Measurements from ENCODE around the gene SMIM44.
A peak's percentile ranks its signal among the peaks of the same experiment; 100 is the strongest.

The SMIM44 gene

DNA sequence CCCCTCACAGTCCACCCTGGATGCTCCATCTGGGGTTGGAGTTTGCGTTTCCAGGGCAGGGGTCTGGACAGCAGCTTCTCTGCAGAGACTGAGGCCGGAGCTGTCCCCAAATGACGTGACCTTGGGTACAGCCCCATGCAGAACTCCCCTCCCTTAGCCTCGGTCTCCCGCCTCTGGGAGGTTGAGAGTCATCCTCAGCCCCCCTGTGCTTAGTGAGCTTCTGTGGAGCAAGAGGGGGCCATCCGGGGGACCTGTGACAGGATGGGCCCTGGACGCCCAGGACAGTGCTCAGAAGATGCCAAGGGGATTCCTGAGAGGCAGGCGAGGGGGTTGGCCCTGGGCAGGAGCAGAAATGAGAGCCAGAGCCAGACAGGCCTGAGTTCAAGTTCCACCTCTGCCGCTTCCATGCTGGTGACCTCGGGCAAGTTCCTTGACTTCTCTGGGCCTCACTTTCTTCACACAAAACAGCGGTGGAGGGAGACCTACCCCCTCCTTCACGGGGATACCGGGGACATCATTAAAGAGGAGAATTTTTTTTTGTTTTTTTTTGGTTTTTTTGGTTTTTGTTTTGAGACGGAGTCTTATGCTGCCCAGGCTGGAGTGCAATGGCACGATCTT is 23.2 kb downstream of the SMIM44 start:
- no peaks in the 10 kb centered on the region for H3K36me3 Mint-ChIP-seq (ENCODE audit: low read depth)
- no peak overlapping the region for H3K4me3 Mint-ChIP-seq
- peaks cover 48% of the 10 kb centered on the region for H3K27me3 Mint-ChIP-seq (ENCODE audit: low read depth, poor library complexity)
- TF ChIP-seq, protein P1, sequence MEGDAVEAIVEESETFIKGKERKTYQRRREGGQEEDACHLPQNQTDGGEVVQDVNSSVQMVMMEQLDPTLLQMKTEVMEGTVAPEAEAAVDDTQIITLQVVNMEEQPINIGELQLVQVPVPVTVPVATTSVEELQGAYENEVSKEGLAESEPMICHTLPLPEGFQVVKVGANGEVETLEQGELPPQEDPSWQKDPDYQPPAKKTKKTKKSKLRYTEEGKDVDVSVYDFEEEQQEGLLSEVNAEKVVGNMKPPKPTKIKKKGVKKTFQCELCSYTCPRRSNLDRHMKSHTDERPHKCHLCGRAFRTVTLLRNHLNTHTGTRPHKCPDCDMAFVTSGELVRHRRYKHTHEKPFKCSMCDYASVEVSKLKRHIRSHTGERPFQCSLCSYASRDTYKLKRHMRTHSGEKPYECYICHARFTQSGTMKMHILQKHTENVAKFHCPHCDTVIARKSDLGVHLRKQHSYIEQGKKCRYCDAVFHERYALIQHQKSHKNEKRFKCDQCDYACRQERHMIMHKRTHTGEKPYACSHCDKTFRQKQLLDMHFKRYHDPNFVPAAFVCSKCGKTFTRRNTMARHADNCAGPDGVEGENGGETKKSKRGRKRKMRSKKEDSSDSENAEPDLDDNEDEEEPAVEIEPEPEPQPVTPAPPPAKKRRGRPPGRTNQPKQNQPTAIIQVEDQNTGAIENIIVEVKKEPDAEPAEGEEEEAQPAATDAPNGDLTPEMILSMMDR (IDR thresholded peaks at IDR 0.05), result no peak
- no peaks in the 10 kb centered on the region for H3K9me3 Mint-ChIP-seq
- no peak overlapping the region for H3K27ac Mint-ChIP-seq
- no peak for DNase-seq
- peaks cover 34% of the 10 kb centered on the region for H3K4me1 Mint-ChIP-seq

DNA sequence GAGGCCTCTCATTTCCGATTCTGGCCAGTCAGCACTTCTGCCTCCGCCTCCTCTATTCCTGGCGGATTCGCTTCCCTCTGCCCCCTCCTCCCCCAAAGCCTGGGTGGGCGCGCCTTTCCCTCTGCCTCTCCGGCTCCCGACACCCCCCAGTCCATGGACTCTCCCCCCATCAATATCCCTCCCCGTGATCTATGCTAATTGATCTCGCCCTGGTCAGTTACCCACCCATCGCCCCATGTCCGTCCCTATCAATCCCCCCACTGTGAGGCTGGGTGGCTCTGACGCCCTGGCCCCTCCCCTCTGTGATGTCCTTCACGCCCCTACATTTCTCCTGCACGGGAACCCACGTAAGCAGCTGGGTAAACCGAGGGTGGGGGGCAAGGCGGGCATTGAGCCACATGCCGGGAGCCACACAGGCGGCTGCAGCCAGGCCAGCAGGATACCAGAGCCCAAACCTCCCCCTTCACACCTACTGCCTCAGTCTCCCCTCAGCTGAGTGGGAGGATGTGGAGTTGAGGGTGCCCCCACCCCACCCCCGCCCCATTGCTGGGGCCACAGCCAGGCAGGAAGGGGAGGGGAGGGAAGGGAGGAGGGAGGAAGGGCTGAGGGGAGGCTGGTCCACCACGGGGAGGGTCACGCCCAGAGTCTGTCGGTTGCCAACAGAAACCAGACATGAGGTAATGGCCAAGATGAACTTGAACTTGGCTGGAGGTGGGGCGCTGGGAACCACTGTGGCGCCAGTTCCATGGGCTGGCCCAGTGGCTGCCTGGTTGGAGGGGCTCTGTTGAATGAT is 24.0 kb downstream of the SMIM44 start:
- DNase-seq, result peak; percentile 50
- peaks cover 40% of the 10 kb centered on the region for H3K27me3 Mint-ChIP-seq (ENCODE audit: low read depth, poor library complexity)

DNA sequence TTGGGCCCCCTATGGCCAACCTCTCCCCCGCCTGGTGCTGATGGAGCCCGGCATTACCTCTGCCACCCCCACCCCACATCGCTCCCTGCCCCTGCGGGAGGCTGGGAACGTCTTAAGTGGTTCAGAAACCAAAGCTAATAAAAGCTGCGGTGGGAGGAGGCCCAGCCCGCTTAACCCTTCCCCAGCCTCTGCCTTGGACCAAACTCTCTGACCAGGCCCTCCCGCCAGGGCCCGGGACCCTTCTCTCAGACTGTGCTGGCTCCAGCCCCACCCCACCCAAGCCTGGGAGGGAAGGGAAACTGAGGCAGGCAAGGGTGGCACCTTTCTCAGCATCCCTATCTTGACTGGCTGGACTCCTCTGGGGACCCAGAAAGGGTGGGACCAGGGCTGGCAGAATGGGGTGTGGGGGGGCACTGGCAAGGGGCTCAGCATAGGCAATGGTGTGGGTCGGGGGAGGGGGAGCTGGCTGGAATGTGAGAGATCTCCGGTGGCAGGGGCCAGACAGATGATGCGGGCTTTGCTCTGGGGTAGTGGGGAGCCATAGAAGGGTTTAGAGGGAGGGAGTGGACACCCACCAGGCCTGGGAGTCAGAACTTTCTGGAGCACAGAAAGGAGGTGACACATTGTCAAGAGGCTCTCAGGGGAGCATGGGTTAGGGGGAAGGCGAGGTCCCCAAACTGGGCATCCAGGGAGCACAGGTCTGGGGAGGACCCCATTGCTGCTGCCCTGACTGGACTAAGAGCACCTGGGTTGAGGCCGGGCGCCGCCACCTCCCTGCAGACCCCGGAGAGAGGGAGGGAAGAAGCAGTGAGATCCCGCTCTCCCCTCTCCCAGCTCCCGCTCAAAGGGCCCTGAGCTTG is 24.8 kb downstream of the SMIM44 start:
- H3K36me3 Mint-ChIP-seq (ENCODE audit: low read depth), result no peaks in the 10 kb centered on the region
- H3K27me3 Mint-ChIP-seq (ENCODE audit: low read depth, poor library complexity), result peaks cover 35% of the 10 kb centered on the region
- TF ChIP-seq, protein P1 (IDR thresholded peaks at IDR 0.05), result no peak
- H3K4me3 Mint-ChIP-seq, result peak overlapping the region; percentile 54
- peaks cover 30% of the 10 kb centered on the region for H3K4me1 Mint-ChIP-seq
- no peaks in the 10 kb centered on the region for H3K9me3 Mint-ChIP-seq
- no peak for DNase-seq
- H3K27ac Mint-ChIP-seq, result no peak overlapping the region

More for the DNA sequence above, 24.0 kb downstream of the SMIM44 start:
- TF ChIP-seq, protein P1 (IDR thresholded peaks at IDR 0.05), result no peak
- Mint-ChIP-seq H3K27ac (no peak overlapping the region), H3K36me3 (ENCODE audit: low read depth) (no peaks in the 10 kb centered on the region), H3K9me3 (no peaks in the 10 kb centered on the region), H3K4me3 (peak overlapping the region; percentile 54), H3K4me1 (peaks cover 30% of the 10 kb centered on the region)

DNA sequence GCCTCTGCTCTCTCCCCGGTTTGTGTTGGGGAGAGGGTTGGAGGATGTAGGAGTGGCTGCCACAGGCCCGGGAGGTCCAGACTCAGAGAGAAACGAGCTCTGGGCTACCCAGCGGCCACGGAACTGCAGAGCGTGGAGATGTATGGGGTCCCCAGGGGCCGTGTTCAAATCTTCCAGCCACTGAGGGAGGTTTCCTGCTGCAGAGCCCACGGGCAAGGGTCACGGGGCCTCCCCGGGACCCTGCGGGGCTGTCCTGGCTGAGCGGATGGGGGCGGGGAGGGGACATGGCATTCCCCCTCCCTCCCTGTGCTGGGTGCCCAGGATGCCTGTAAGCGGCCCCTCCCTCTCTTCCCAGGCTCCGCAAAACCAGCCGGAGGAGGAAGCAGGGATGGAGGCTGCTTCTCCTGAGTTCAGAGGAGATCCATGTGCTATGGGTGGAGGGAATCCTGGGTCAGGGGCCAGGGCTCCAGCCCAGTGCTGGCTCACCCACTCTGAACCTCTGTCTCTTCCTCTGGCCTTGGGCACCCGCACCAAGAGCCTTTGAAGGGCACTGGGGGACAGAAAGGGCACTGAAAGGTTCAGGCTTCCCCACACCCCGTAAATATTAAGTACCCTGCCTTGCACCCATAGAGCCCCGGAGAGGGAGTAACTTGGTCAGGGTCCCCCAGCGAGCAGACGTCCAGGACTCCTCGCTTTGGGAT is 25.6 kb downstream of the SMIM44 start:
- Mint-ChIP-seq H3K4me3 (no peak overlapping the region), H3K9me3 (no peaks in the 10 kb centered on the region), H3K36me3 (ENCODE audit: low read depth) (peaks cover 4% of the 10 kb centered on the region), H3K4me1 (peaks cover 26% of the 10 kb centered on the region), H3K27me3 (ENCODE audit: low read depth, poor library complexity) (peaks cover 29% of the 10 kb centered on the region), H3K27ac (no peak overlapping the region)
- DNase-seq, result no peak
- TF ChIP-seq, protein P1 (IDR thresholded peaks at IDR 0.05), result no peak

DNA sequence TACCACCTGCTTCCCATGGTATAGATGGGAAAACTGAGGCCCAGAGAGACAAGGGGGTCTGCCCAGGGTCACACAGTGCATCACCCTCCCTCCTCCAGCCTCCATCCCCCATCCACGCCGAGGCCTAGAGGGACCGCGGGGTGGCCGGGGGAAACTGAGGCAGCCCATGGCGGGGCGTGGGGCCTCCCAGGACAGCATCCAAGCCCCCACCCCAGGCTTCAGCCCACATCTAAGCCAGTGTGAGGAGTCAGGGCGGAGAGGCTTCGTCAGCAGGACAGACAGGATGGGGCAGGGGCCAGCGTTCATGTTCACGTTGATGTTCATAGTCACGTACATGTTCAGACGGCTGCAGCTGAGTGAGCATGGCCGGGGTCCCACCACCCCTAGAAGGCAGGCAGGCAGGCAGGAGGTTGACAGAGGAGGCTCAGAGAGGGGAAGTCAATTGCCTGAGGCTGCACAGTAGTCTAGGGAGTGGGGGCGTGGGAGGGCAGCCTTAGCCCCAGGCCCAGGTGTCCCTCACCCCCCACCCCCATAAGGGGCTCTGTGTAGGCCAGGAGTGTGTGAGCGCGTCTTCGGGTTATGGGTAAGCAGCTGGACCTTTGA is 26.2 kb downstream of the SMIM44 start:
- DNase-seq, result no peak
- no peak overlapping the region for H3K4me3 Mint-ChIP-seq
- peaks cover 23% of the 10 kb centered on the region for H3K27me3 Mint-ChIP-seq (ENCODE audit: low read depth, poor library complexity)
- peaks cover 23% of the 10 kb centered on the region for H3K4me1 Mint-ChIP-seq
- peaks cover 4% of the 10 kb centered on the region for H3K36me3 Mint-ChIP-seq (ENCODE audit: low read depth)
- no peak overlapping the region for H3K27ac Mint-ChIP-seq
- no peaks in the 10 kb centered on the region for H3K9me3 Mint-ChIP-seq
- TF ChIP-seq, protein P1 (IDR thresholded peaks at IDR 0.05), result no peak
